Natural killer cell treated with Interleukin-12 subunit alpha and Interleukin-12 subunit beta and Interleukin-15 and Interleukin-18, amount 100 ng/mL, for 72 hours (primary cell): ENCODE measurements around the gene TECR. TPM values are rescaled to one million over a fixed set of nuclear protein-coding genes. Genes with fewer than 3 reads are reported as not detected.

ENCODE experiments used
- ATAC-seq, 2 donors: fragments of 150-1000 bp; cut with Tn5 transposase in 1 of 2; sonication (Bioruptor Pico), chemical (Tn5 transposase) in 1 of 2; 2 replicates each; pipeline ENCODE4 v1.10.0; 2021
- DNase-seq: peaks from one replicate; pipeline ENCODE4 v3.0.0; 2022; ENCODE audit warnings: low spot score
- H3K27ac Mint-ChIP-seq, 2 donors: 1 replicate in 1 of 2; 2 replicates in 1 of 2; pipeline ENCODE4 v1.8.0; 2022; ENCODE audit warnings: mixed read lengths in 2 of 2, mild to moderate bottlenecking in 1 of 2, moderate library complexity in 1 of 2
- H3K27me3 Mint-ChIP-seq, 2 donors: 1 replicate in 1 of 2; 2 replicates in 1 of 2; pipeline ENCODE4 v1.8.0; 2022; ENCODE audit warnings: mixed read lengths in 2 of 2
- H3K36me3 Mint-ChIP-seq: one replicate; pipeline ENCODE4 v1.8.0; 2022; ENCODE audit warnings: mixed read lengths
- H3K4me1 Mint-ChIP-seq, 2 donors: 1 replicate in 1 of 2; 2 replicates in 1 of 2; pipeline ENCODE4 v1.8.0; 2022; ENCODE audit warnings: low read depth in 2 of 2, mixed read lengths in 2 of 2, mild to moderate bottlenecking in 1 of 2
- H3K4me3 Mint-ChIP-seq: one replicate; pipeline ENCODE4 v1.8.0; 2022; ENCODE audit warnings: mixed read lengths
- H3K9me3 Mint-ChIP-seq: 2 replicates; pipeline ENCODE4 v1.8.0; 2022; ENCODE audit warnings: mixed read lengths
- total RNA-seq, 2 donors: library from RNA; stranded (reverse); gene quantifications; one replicate each; pipeline ENCODE4 v1.2.3, GENCODE V29; 2022

Gene TECR, protein sequence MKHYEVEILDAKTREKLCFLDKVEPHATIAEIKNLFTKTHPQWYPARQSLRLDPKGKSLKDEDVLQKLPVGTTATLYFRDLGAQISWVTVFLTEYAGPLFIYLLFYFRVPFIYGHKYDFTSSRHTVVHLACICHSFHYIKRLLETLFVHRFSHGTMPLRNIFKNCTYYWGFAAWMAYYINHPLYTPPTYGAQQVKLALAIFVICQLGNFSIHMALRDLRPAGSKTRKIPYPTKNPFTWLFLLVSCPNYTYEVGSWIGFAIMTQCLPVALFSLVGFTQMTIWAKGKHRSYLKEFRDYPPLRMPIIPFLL
- 100 to 1,000 TPM in 1 of 2 donors, 10 to 100 TPM in 1; 74.0 to 110 TPM for total RNA-seq

DNA sequence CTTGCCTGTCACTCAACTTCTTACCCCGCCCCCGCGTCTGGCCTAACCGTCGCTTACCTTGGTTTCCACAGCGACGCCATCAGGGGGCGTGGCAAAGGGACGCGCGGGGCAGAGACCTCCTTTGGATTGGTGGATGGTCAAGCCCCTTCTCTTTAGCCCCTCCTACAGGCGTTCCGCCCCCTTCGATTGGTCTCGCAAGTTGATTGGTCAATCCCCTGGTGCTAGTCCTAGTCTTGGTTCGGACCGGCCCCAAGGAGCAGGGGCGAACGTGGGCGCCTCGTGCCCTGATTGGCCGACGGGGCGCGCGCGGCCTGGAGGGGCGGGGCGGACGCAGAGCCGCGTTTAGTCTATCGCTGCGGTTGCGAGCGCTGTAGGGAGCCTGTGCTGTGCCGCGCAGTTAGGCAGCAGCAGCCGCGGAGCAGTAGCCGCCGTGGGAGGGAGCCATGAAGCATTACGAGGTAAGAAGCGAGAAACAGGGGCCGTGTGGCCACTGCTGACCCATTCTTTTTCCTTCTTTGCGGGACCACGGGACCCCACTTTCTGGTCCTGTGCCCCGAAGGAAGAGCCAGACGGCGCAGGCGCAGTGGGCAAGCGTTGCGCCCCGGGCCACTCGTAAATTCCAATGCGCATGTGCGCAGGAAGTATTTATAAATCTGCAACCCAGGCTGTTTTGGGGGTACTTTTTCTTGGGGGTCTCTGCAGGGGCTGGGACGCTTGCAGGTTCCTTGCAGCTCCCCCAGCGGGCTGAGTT lies at the start of gene TECR:
Gene TECR, plus strand, starts transcription at position 341 of the 751 bp plus-strand sequence. Its CDS starts 103 bp downstream, at position 444.
- peaks cover 8 to 10% of the 10 kb centered on the region in 2 donors for H3K4me1 Mint-ChIP-seq

DNA sequence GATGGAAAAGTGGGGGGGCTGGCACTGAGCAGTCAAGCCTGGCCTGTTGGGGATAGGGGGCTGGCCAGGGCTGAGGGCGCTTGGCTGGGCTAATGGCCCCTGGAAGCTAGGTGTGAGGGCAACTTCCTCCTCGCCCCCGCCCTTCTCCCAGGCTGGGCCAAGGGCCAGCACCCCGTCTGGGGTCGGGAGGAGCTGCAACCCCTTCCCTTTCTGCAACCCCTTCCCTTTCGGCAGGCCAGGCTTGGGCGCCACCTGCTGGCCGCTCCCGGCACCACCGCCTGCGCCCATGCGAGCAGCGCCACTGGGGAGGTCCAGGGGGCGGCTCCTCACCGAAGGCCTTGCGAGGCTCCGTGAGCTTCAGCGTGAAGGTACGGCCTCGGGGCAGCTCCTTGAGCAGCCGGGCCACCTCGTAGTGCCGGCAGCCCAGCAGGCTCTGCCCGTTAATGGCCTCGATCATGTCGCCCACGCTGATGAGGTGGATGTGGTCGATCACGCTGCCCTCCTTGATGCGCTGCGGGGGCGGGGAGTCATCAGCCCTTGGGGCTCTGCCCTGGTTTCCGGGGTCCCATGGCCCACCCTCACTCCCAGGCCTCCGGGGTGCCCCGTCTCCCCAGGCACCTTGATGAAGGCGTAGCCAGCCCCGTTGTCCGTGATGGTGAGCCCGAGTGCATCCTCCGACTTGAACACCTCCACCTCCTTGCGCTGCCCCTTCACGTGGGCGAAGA lies 49.3 kb upstream of the TECR start:
- Mint-ChIP-seq H3K4me3 (no peak overlapping the region), H3K36me3 (no peaks in the 10 kb centered on the region), H3K27me3 (no peaks in the 10 kb centered on the region), H3K27ac (no peak overlapping the region), H3K4me1 (peaks cover 12 to 18% of the 10 kb centered on the region in 2 donors), H3K9me3 (no peaks in the 10 kb centered on the region)
- ATAC-seq (peak; percentile 62 to 67), DNase-seq (peak; percentile 63)

More for the DNA sequence above, at the start of gene TECR:
- Mint-ChIP-seq H3K27ac (peak within 1 kb of the TSS; percentile 86), H3K36me3 (no peaks in the 10 kb centered on the region), H3K4me3 (peak within 1 kb of the TSS; percentile 96), H3K9me3 (no peaks in the 10 kb centered on the region), H3K27me3 (no peaks in the 10 kb centered on the region)
- ATAC-seq (peak; percentile 99), DNase-seq (peak; percentile 100)

DNA sequence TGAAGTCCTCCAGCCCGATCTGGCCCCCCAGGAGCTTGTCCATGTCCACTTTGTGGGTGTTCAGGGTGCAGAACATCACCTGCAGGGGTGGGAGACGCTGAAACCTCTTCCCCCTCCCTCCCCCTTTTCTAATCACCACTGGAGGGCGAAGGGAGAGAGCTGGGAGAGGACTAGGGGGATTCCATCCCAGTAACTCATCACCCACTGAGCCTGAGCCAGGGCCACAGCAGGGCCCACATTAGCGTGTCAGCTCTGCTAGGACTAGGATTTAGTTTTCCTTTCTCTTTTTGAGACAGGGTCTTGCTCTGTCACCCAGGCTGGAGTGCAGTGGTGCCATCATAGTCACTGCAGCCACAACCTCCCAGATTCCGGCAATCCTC lies 48.7 kb upstream of the TECR start:
- no peak overlapping the region for H3K27ac Mint-ChIP-seq
- H3K27me3 Mint-ChIP-seq, result no peaks in the 10 kb centered on the region
- H3K9me3 Mint-ChIP-seq, result no peaks in the 10 kb centered on the region
- no peaks in the 10 kb centered on the region for H3K36me3 Mint-ChIP-seq
- ATAC-seq (no peak), DNase-seq (no peak)
- peaks cover 12 to 18% of the 10 kb centered on the region in 2 donors for H3K4me1 Mint-ChIP-seq
- no peak overlapping the region for H3K4me3 Mint-ChIP-seq

DNA sequence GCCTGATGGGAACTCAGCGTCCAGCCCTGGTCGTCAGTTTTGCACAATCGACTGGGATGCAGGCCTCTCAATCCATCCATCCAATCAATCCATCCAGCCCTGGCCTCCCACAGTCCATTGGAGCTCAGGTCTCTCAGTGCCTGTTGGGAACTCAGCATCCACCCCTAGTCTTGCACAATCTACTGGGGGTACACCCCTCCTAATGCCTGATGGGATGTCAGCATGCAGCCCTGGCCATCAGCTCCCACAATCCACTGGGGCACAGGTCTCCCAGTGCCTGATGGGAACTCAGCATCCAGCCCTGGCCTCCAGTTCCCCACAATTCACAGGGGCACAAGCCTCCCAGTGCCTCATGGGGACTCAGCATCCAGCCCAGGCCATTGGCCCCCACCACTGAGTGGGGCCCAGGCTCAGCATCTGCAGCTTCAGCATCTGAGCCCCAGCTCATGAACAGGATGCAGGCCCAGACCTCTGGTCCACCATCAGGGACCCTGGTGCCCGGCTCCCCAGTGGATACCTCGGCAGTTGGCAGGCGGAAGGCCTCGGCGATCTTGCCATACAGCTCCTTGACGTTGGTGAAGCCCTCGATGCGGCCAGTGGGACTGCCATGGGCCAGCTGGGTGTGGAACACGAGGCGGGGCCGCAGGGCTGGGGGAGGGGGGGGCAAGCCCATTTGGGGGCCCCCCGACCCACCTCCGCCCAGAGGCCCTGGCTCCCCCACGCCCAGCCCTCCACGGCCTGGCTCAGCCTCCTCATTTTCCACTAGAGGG lies 47.0 kb upstream of the TECR start:
- ATAC-seq (no peak), DNase-seq (peak; percentile 51)
- H3K9me3 Mint-ChIP-seq, result no peaks in the 10 kb centered on the region
- peaks cover 0 to 11% of the 10 kb centered on the region in 2 donors for H3K4me1 Mint-ChIP-seq
- H3K27ac Mint-ChIP-seq, result no peak overlapping the region
- no peak overlapping the region for H3K4me3 Mint-ChIP-seq
- H3K36me3 Mint-ChIP-seq, result no peaks in the 10 kb centered on the region
- no peaks in the 10 kb centered on the region for H3K27me3 Mint-ChIP-seq

DNA sequence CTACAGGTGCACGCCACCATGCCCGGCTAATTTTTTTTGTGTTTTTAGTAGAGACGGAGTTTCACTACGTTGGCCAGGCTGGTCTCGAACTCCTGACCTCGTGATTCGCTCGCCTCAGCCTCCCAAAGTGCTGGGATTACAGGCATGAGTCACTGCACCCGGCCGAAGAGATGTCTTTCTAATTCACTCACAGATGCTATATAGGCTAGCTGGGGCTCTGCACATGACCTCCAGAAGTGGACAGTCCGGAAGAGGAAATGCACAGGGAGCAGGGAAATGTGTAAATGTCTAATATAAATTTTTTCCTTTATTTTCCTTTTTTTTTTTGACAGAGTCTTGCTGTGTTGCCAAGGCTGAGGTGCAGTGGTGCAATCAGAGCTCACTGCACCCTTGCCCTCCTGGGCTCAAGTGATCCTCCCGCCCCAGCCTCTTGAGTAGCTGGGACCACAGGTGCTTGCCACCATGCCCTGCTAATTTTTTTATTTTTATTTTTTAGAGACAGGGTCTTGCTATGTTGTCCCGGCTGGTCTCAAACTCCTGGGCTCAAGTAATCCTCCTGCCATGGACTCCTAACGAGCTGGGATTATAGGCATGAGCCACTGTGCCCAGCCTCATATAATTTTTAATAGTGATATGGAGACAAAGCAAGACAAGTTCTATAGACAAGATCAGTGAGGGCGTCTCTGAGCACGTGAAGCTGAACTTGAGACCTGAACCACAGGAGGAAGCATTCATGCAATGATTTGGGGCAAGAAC lies 41.8 kb upstream of the TECR start:
- peaks cover 0 to 7% of the 10 kb centered on the region in 2 donors for H3K4me1 Mint-ChIP-seq
- no peak for ATAC-seq
- H3K27ac Mint-ChIP-seq, result no peak overlapping the region
- no peaks in the 10 kb centered on the region for H3K27me3 Mint-ChIP-seq
- no peaks in the 10 kb centered on the region for H3K9me3 Mint-ChIP-seq
- no peak overlapping the region for H3K4me3 Mint-ChIP-seq
- H3K36me3 Mint-ChIP-seq, result no peaks in the 10 kb centered on the region
- DNase-seq, result no peak

DNA sequence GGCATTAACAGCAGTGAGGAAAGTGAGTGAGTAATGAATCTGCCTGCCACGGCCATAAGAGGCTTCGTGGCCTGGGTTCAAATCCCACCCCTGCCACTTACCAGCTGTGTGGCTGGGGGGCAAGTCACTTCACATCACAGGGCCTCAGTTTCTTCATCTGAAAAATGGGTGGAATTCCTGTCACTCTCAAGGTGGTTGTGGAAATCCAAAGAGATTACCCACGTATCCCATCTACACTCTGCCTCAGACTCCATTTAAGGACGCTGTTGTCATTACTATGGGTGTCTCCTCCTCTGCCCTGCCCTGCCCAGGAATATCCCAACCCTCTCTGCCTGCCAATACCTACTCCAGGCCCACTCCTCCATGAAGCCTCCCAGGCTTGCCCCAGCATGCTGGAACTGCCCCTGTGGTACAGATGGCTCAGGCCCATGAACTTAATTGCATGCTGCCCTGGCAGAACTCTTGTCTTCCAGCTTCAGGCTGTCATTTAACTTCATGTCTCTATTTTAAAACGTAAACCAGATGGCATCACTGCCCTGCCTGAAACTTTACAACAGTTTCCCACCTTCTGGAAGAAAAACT lies 36.5 kb upstream of the TECR start:
- H3K9me3 Mint-ChIP-seq, result no peaks in the 10 kb centered on the region
- no peaks in the 10 kb centered on the region for H3K27me3 Mint-ChIP-seq
- H3K4me3 Mint-ChIP-seq, result no peak overlapping the region
- peaks cover 5 to 17% of the 10 kb centered on the region in 2 donors for H3K4me1 Mint-ChIP-seq
- DNase-seq (peak; percentile 54), ATAC-seq (no peak)
- peak overlapping the region in 1 of 2 donors; percentile 15 for H3K27ac Mint-ChIP-seq
- H3K36me3 Mint-ChIP-seq, result no peaks in the 10 kb centered on the region

DNA sequence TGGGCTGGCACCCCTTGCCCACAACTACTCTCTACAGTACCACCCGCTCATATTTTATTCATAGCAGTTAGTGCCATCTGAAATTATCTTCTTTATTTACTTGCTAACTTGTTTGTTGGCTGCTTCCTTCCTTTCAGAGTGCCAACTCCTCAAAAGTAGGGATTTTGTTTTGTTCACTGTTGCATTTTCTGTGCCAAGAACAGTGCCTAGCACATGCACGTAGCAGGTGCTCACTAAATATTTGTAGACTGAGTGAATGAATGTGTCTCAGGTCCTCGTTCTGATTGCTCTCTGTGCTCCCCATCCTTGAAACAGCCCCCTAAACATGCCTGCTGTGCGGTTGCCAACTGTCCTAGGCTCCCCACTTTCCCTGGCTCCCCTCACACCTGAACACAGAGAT lies 35.0 kb upstream of the TECR start:
- no peak for ATAC-seq
- Mint-ChIP-seq H3K4me1 (peaks cover 5 to 17% of the 10 kb centered on the region in 2 donors), H3K9me3 (no peaks in the 10 kb centered on the region), H3K36me3 (no peaks in the 10 kb centered on the region), H3K4me3 (peak overlapping the region; percentile 26), H3K27ac (peak overlapping the region; percentile 41 to 82), H3K27me3 (no peaks in the 10 kb centered on the region)
- DNase-seq, result peak; percentile 41

DNA sequence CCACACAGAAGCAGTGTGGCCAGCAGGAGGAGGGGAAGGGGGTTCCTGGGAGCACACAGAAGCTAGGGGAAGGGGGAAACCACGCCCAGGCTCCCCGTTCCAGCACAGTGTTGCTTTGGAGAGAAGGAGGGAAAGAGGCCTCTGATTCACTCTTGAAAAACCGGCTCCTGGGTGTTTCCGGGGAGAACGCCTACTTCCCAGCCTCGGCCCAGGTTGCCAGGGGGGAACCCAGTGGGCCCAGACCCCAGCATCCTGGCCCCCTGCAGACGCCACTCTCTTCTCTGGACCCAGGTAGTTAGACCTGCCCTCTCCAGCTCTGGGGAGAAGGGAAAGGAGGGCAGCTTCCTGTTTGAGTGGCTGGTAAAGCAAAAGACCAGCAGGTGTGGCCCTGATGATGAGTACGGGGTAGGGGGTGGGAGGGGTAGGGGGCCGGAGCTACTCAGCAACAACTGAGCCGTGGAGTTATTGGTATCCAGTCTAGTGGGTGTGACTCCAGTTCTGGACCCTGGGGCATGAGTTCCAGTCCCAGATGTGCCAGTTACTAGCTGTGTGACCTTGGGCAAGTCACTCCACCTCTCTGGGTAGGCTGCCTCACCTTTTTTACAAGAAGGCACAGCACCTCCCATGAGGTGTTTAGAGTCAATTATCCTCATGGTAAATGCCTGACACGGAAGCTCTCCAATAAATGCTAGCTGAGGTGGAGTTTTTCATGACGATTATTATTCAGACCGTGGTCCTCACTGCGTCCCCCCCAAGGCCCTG lies 34.3 kb upstream of the TECR start:
- no peaks in the 10 kb centered on the region for H3K36me3 Mint-ChIP-seq
- H3K27me3 Mint-ChIP-seq, result no peaks in the 10 kb centered on the region
- H3K4me1 Mint-ChIP-seq, result peaks cover 5 to 17% of the 10 kb centered on the region in 2 donors
- no peaks in the 10 kb centered on the region for H3K9me3 Mint-ChIP-seq
- no peak for ATAC-seq
- H3K4me3 Mint-ChIP-seq, result peak overlapping the region; percentile 76
- H3K27ac Mint-ChIP-seq, result peak overlapping the region; percentile 39 to 82
- peak; percentile 50 for DNase-seq

DNA sequence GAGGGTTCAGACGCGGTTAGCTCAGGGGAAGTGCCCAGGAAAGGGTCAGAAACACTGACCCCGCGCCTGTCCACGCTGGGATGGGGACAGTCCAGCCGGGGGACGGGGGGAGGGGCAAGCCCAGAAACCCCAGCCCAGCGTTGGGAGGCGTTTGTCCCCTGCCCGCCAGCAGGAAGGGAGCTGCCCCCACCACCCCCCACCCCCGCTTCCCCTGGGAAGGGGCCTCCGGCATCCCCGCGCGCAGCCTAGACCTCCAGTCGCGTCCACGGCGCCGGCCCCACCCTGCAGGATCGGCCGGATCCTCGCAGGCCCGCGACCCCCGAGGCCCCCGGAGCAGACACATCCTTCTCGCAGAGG lies 33.7 kb upstream of the TECR start:
- peaks cover 5 to 17% of the 10 kb centered on the region in 2 donors for H3K4me1 Mint-ChIP-seq
- no peaks in the 10 kb centered on the region for H3K27me3 Mint-ChIP-seq
- DNase-seq (no peak), ATAC-seq (no peak)
- peak overlapping the region; percentile 76 for H3K4me3 Mint-ChIP-seq
- H3K27ac Mint-ChIP-seq, result peak overlapping the region in 1 of 2 donors; percentile 39
- no peaks in the 10 kb centered on the region for H3K36me3 Mint-ChIP-seq
- no peaks in the 10 kb centered on the region for H3K9me3 Mint-ChIP-seq

DNA sequence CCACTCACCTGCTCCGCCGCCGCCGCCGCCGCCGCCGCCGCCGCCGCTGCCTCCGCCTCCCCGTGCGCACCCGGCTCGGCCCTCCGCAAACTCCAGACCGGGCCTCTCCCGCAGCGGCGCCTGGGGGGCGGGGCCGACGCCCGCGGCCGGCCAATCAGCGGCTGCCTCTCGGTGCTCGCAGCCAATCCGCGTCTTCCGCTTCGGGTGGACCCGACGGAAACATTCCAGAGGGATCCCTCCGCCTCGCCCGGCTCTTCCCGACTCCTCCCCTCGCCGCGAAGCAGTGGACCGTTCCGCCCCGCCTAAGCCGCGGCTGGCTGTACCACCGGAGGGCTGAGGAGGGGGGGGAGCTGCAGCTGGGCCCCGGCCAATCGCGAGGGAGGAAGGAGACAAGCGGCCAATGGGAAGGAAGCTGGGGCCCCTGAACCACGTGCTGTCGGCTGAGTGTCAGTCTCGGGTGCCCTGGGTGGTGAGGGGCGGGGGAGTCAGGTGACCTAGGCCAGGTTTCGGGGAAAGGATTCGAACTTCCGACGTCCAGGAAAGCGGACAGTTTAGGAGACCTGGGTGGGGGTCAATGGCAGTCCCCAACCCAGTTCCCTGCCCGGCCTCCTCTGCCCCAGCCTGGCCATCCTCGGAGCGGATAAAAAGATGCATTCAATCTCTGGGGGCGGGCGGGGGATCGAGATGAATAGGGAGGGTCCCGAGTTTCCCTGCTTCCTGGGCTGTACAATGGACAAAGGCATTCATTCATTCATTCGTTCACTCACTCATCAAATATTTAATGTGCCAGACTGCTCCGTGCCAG lies 33.2 kb upstream of the TECR start, which contains the start of gene GIPC1:
Gene GIPC1, minus strand, starts transcription at position 99 of the 805 bp plus-strand sequence. CDS start 13,151 bp downstream, outside the sequence.
- H3K9me3 Mint-ChIP-seq, result no peaks in the 10 kb centered on the region
- ATAC-seq (peak; percentile 92 to 97), DNase-seq (peak; percentile 90)
- peaks cover 5 to 17% of the 10 kb centered on the region in 2 donors for H3K4me1 Mint-ChIP-seq
- H3K27me3 Mint-ChIP-seq, result no peaks in the 10 kb centered on the region
- H3K27ac Mint-ChIP-seq, result peak within 1 kb of the TSS; percentile 53 to 82
- H3K36me3 Mint-ChIP-seq, result no peaks in the 10 kb centered on the region
- peak within 1 kb of the TSS; percentile 76 for H3K4me3 Mint-ChIP-seq

DNA sequence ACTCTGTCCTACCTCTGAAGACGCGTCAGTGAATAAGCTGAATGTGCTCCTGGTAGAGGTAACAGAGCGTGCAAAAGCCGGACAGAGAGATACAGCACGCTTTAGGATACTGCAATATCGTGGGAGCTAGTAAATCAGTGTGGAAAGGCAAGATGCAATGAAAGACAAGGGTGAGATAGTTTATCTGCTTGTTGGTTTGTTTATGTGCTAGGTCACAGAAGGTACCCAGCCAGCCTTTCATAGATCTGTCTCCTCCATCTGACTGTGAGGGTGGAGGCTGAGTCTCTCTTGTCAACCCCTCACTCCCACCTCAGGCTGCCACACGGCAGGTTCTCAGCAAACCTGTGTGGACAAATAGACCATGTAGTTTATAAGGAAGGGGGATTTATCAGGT lies 32.6 kb upstream of the TECR start:
- no peaks in the 10 kb centered on the region for H3K36me3 Mint-ChIP-seq
- H3K9me3 Mint-ChIP-seq, result no peaks in the 10 kb centered on the region
- DNase-seq, result peak; percentile 22
- peaks cover 5 to 17% of the 10 kb centered on the region in 2 donors for H3K4me1 Mint-ChIP-seq
- H3K27ac Mint-ChIP-seq, result peak overlapping the region; percentile 53 to 62
- no peaks in the 10 kb centered on the region for H3K27me3 Mint-ChIP-seq
- H3K4me3 Mint-ChIP-seq, result peak overlapping the region; percentile 72
- ATAC-seq, result no peak
